Measurements from ENCODE around the gene KCTD3. TPM values are rescaled to one million over a fixed set of nuclear protein-coding genes. Genes with fewer than 3 reads are reported as not detected.

Gene KCTD3
- total and polyA plus RNA-seq, 2 donors (not counting 1 experiment from before 2014, with no cell fraction given), result 2.3 to 3.0 TPM

- no peaks in the 10 kb centered on the region for H3K4me1 Mint-ChIP-seq
- no CpG with 5 or more reads among the region's 2 CpGs for WGBS (ENCODE audit: insufficient coverage)
- Histone ChIP-seq H3K27me3 (replicated peaks in 1 of 4; ENCODE audit: control extremely low read depth in 1 of 4, control insufficient read depth in 3 of 4, insufficient read depth in 4 of 4, low read length in 3 of 4) (peaks cover 0 to 3% (median 0%) of the 10 kb centered on the region in 4 experiments), H3K9me3 (ENCODE audit: control extremely low read depth in 1 of 3, control insufficient read depth in 2 of 3, insufficient read depth in 1 of 3, low read length in 2 of 3) (no peaks in the 10 kb centered on the region), H4K20me1 (ENCODE audit: control insufficient read depth, insufficient read depth, low read length, poor library complexity, severe bottlenecking) (no peaks in the 10 kb centered on the region), H2AFZ (ENCODE audit: insufficient read depth, low read depth, low read length, poor library complexity, severe bottlenecking) (no peak overlapping the region), H3K9ac (ENCODE audit: low read length) (no peak overlapping the region), H3K4me3 (ENCODE audit: control extremely low read depth in 1 of 5, extremely low read depth in 1 of 5, insufficient read depth in 1 of 5, low read depth in 2 of 5, low read length in 4 of 5) (no peak overlapping the region), H3K27ac (ENCODE audit: low read length in 2 of 2) (no peak overlapping the region), H3K79me2 (ENCODE audit: control insufficient read depth, insufficient read depth, low read length) (no peaks in the 10 kb centered on the region), H3K36me3 (replicated peaks in 1 of 2; ENCODE audit: control extremely low read depth in 1 of 2, control insufficient read depth in 1 of 2, extremely low read depth in 1 of 2, insufficient read depth in 2 of 2, low read length in 1 of 2) (no peaks in the 10 kb centered on the region), H3K4me1 (ENCODE audit: control insufficient read depth in 2 of 2, insufficient read depth in 2 of 2, low read length in 2 of 2) (no peaks in the 10 kb centered on the region), H3K4me2 (replicated peaks; ENCODE audit: low read depth, low read length, poor library complexity, severe bottlenecking) (no peak overlapping the region)
- H3K9me3 Mint-ChIP-seq (ENCODE audit: insufficient read depth), result no peaks in the 10 kb centered on the region
- H3K4me3 Mint-ChIP-seq, result no peak overlapping the region
- ChIA-PET CTCF (interaction anchor here (1.0 kb wide), 1 partner anchor 1310 kb away, joined by 3 read pairs; no protein-coding TSS in a partner anchor), POLR2A (no interaction called here)
- H3K27ac Mint-ChIP-seq, result no peak overlapping the region
- no peaks in the 10 kb centered on the region for H3K27me3 Mint-ChIP-seq
- intact Hi-C loops (cut with micrococcal nuclease), result no loop called here
- no peak for ATAC-seq (ENCODE audit: low read depth)
- no peak for TF ChIP-seq EZH2 (IDR thresholded peaks at IDR 0.05; ENCODE audit: borderline replicate concordance, insufficient read depth, low read depth, low read length, poor library complexity, severe bottlenecking)
- no peak for TF ChIP-seq CTCF (IDR thresholded peaks at IDR 0.05)
- DNase-seq, result no peak
Observed at GRCh38 chr1:215523906-215524305, 43.2 kb upstream of the KCTD3 start.

DNA sequence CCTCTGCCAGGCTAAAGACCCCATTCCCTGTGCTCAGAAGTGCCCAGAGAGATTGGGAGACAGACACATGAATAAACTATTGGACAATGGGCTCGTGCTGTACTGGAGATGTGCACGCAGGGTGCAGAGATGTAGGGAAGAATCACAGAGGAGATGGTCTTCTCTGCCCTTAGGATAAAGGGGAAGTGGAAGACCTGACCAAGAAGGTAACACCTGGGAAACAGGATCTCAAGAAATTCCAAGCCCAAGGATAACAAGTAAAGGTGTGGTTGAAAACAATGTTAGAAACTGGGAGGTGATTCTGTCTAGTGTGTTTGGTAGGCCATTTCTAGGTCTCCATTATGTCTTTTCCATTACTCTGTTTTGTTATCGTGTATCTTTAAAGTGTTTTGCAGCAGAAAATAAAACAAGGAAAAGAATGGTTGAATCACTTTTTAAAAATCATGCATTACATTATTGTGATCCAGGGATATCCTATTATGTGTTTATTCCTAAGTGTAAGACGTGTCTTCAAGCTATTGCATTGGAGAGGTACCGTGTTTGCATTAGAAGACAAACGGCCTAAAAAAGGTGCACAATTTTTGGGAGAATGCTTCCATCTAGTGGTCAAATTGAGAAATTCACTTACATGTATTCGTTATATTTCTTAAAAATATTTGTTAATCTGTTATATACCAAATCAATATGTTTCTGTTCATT is 40.8 kb upstream of the KCTD3 start:
- H3K4me3 Mint-ChIP-seq, result no peak overlapping the region
- H3K27ac Mint-ChIP-seq, result no peak overlapping the region
- ATAC-seq (ENCODE audit: low read depth), result no peak
- Histone ChIP-seq H3K9ac (ENCODE audit: low read length) (no peak overlapping the region), H3K27me3 (replicated peaks in 1 of 4; ENCODE audit: control extremely low read depth in 1 of 4, control insufficient read depth in 3 of 4, insufficient read depth in 4 of 4, low read length in 3 of 4) (peaks cover 0 to 6% (median 0%) of the 10 kb centered on the region in 4 experiments), H3K4me3 (ENCODE audit: control extremely low read depth in 1 of 5, extremely low read depth in 1 of 5, insufficient read depth in 1 of 5, low read depth in 2 of 5, low read length in 4 of 5) (no peak overlapping the region), H3K27ac (ENCODE audit: low read length in 2 of 2) (no peak overlapping the region), H3K79me2 (ENCODE audit: control insufficient read depth, insufficient read depth, low read length) (no peaks in the 10 kb centered on the region), H3K36me3 (replicated peaks in 1 of 2; ENCODE audit: control extremely low read depth in 1 of 2, control insufficient read depth in 1 of 2, extremely low read depth in 1 of 2, insufficient read depth in 2 of 2, low read length in 1 of 2) (no peaks in the 10 kb centered on the region), H3K9me3 (ENCODE audit: control extremely low read depth in 1 of 3, control insufficient read depth in 2 of 3, insufficient read depth in 1 of 3, low read length in 2 of 3) (no peaks in the 10 kb centered on the region), H4K20me1 (ENCODE audit: control insufficient read depth, insufficient read depth, low read length, poor library complexity, severe bottlenecking) (no peaks in the 10 kb centered on the region), H3K4me2 (replicated peaks; ENCODE audit: low read depth, low read length, poor library complexity, severe bottlenecking) (no peak overlapping the region), H3K4me1 (ENCODE audit: control insufficient read depth in 2 of 2, insufficient read depth in 2 of 2, low read length in 2 of 2) (no peaks in the 10 kb centered on the region), H2AFZ (ENCODE audit: insufficient read depth, low read depth, low read length, poor library complexity, severe bottlenecking) (no peak overlapping the region)
- ChIA-PET CTCF (interaction anchor here (0.9 to 1.7 kb wide), 7 partner anchors 13 to 1312 kb away, joined by 3 to 8 read pairs (median 4); partner anchors contain the start of gene KCTD3), POLR2A (no interaction called here)
- H3K9me3 Mint-ChIP-seq (ENCODE audit: insufficient read depth), result no peaks in the 10 kb centered on the region
- H3K4me1 Mint-ChIP-seq, result no peaks in the 10 kb centered on the region
- no peaks in the 10 kb centered on the region for H3K27me3 Mint-ChIP-seq
- DNase-seq, result peak; percentile 45
- 64% methylated on average over 2 of the region's 7 CpGs for WGBS (ENCODE audit: insufficient coverage)
- TF ChIP-seq EZH2 (IDR thresholded peaks at IDR 0.05; ENCODE audit: borderline replicate concordance, insufficient read depth, low read depth, low read length, poor library complexity, severe bottlenecking) (no peak), CTCF (IDR thresholded peaks at IDR 0.05) (peak; percentile 81)
- intact Hi-C loops (cut with micrococcal nuclease), result loop anchor here (5.0 kb wide), 2 partner anchors 1194 to 1264 kb away; no protein-coding TSS in a partner anchor
